Measurements from ENCODE around the gene FUZ.

FUZ gene

GRCh38 chr19:49779731-49780555 is 33.1 kb downstream of the FUZ start:
- no peak for DNase-seq (ENCODE audit: low spot score)

GRCh38 chr19:49776371-49776764 is 36.7 kb downstream of the FUZ start:
- DNase-seq (ENCODE audit: low spot score): no peak

GRCh38 chr19:49775742-49776370 is 37.2 kb downstream of the FUZ start:
- no peak for DNase-seq (ENCODE audit: low spot score)

GRCh38 chr19:49774969-49775368 is 38.1 kb downstream of the FUZ start:
- DNase-seq (ENCODE audit: low spot score): no peak

- no peak for DNase-seq (ENCODE audit: low spot score)
Measured at GRCh38 chr19:49773663-49774350, 39.3 kb downstream of the FUZ start.

GRCh38 chr19:49772850-49773432 is 40.2 kb downstream of the FUZ start:
- no peak for DNase-seq (ENCODE audit: low spot score)

- no peak for DNase-seq (ENCODE audit: low spot score)
Measured at GRCh38 chr19:49771674-49772139, 41.4 kb downstream of the FUZ start.

GRCh38 chr19:49770529-49770928 is 42.6 kb downstream of the FUZ start:
- DNase-seq (ENCODE audit: low spot score): no peak

GRCh38 chr19:49767967-49768581 is 45.0 kb downstream of the FUZ start:
- DNase-seq (ENCODE audit: low spot score): no peak

- DNase-seq (ENCODE audit: low spot score): no peak
Measured at GRCh38 chr19:49767381-49767780, 45.7 kb downstream of the FUZ start.

GRCh38 chr19:49766930-49767299 is 46.2 kb downstream of the FUZ start, which contains the start of gene AP2A1:
AP2A1 (plus strand) TSS chr19:49767001; CDS start chr19:49767134, 133 bp downstream.
- DNase-seq (ENCODE audit: low spot score): no peak

GRCh38 chr19:49766007-49766929 is 46.8 kb downstream of the FUZ start:
- peak; percentile 100 for DNase-seq (ENCODE audit: low spot score)

GRCh38 chr19:49764341-49764740 is 48.8 kb downstream of the FUZ start:
- no peak for DNase-seq (ENCODE audit: low spot score)

- no peak for DNase-seq (ENCODE audit: low spot score)
Measured at GRCh38 chr19:49763230-49763629, 49.9 kb downstream of the FUZ start, which contains the start of gene TSKS. TSKS (minus strand) TSS chr19:49763306; CDS start chr19:49763247, 59 bp downstream.

GRCh38 chr19:49761625-49762311 is 51.3 kb downstream of the FUZ start:
- peak; percentile 69 for DNase-seq (ENCODE audit: low spot score)

- no peak for DNase-seq (ENCODE audit: low spot score)
Measured at GRCh38 chr19:49761249-49761624, 51.9 kb downstream of the FUZ start.

GRCh38 chr19:49758292-49758691 is 54.8 kb downstream of the FUZ start:
- peak; percentile 71 for DNase-seq (ENCODE audit: low spot score)
